ENCODE data around the gene TGFBR3.

DNA sequence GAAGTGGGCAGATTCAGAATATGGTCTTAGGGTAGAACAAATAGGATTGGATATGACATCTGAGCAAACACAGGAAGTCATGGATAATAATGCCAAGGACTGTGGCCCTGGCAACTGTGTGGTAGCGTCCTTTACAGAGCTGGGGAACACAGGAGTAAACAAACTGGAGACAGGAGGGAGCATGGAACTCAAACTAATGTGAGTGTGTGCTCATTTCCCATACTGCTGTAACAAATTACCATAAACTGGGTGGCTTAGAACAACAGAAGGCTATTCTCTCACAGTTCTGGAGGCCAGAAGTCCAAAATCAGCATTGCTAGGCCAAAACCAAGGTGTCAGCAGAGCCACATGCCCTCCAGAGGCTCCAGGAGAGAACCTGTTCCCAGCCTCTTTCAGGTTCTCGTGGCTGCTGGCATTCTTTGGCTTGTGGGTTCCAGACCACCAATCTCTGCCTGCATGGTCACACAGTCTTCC is 106.4 kb downstream of the TGFBR3 start:
- TF ChIP-seq CTCF (IDR thresholded peaks at IDR 0.05) = no peak
- no peak for TF ChIP-seq POLR2A (IDR thresholded peaks at IDR 0.05)
- no peak for TF ChIP-seq EP300 (IDR thresholded peaks at IDR 0.05)

All from stomach (tissue), 4 donors.